ENCODE data around the gene ZNF277.
"Not testable (repeated sequence)": the region's sequence is repeated elsewhere in the genome, so short reads cannot be mapped to it uniquely, and the experiment has no call there.

ZNF277 gene

GRCh38 chr7:112385516-112385915 is 179.0 kb downstream of the ZNF277 start:
- H3K9me3 ChIP-seq (replicated peaks in 1 of 2; ENCODE audit: control insufficient read depth in 2 of 2, insufficient read depth in 1 of 2, low read depth in 1 of 2, low read length in 2 of 2): peaks cover 0 to 2% of the 10 kb centered on the region in 2 donors
- no peak overlapping the region for H3K9ac ChIP-seq (ENCODE audit: low read depth, low read length, poor library complexity)
- no peaks in the 10 kb centered on the region for H3K27me3 ChIP-seq (ENCODE audit: control insufficient read depth in 3 of 3, insufficient read depth in 3 of 3, low read depth in 1 of 3, low read length in 3 of 3)
- no peak overlapping the region for H4K8ac ChIP-seq (ENCODE audit: low read depth, low read length)
- H2BK12ac ChIP-seq (ENCODE audit: low read length): no peak overlapping the region
- H2BK120ac ChIP-seq (ENCODE audit: low read depth, low read length): no peak overlapping the region
- WGBS, 2 donors (ENCODE audit: extremely low coverage in 2 of 2, insufficient read length in 2 of 2, insufficient replicate concordance in 1 of 2): no CpG with 5 or more reads among the region's 3 CpGs
- H3K18ac ChIP-seq (ENCODE audit: low read length): no peak overlapping the region
- H4K91ac ChIP-seq (ENCODE audit: low read depth, low read length, poor library complexity): no peak overlapping the region
- no peaks in the 10 kb centered on the region for H3K36me3 ChIP-seq (replicated peaks in 1 of 2; ENCODE audit: control insufficient read depth in 2 of 2, insufficient read depth in 2 of 2, low read length in 2 of 2)
- H3K27ac ChIP-seq (replicated peaks; ENCODE audit: low read length): no peak overlapping the region
- no peak for DNase-seq (ENCODE audit: low spot score)
- no peaks in the 10 kb centered on the region for H3K4me1 ChIP-seq (ENCODE audit: control insufficient read depth in 2 of 2, insufficient read depth in 1 of 2, low read depth in 1 of 2, low read length in 2 of 2)
- no peak overlapping the region for H3K4ac ChIP-seq (ENCODE audit: low read length)
- H2AK5ac ChIP-seq (ENCODE audit: low read depth, low read length): no peak overlapping the region
- H2AFZ ChIP-seq (ENCODE audit: low read length): peak overlapping the region; percentile 25
- H3K23ac ChIP-seq (ENCODE audit: low read depth, low read length, poor library complexity): no peak overlapping the region
- H2BK15ac ChIP-seq (ENCODE audit: low read length): no peak overlapping the region
- peaks cover 1% of the 10 kb centered on the region for H3K79me1 ChIP-seq (ENCODE audit: low read depth, low read length)
- no peak overlapping the region for H3K14ac ChIP-seq (ENCODE audit: low read length)
- no peak overlapping the region for H3K4me3 ChIP-seq (ENCODE audit: low read length in 2 of 2)
- no peak overlapping the region for H2BK5ac ChIP-seq (ENCODE audit: low read length)
- no peak overlapping the region for H3K4me2 ChIP-seq (ENCODE audit: insufficient read depth, low read length, poor library complexity, severe bottlenecking)

- H3K36me3 ChIP-seq (replicated peaks in 1 of 2; ENCODE audit: control insufficient read depth in 2 of 2, insufficient read depth in 2 of 2, low read length in 2 of 2): no peaks in the 10 kb centered on the region
- H2BK5ac ChIP-seq (ENCODE audit: low read length): no peak overlapping the region
- no peak overlapping the region for H3K4ac ChIP-seq (ENCODE audit: low read length)
- H3K27me3 ChIP-seq (ENCODE audit: control insufficient read depth in 3 of 3, insufficient read depth in 3 of 3, low read depth in 1 of 3, low read length in 3 of 3): no peaks in the 10 kb centered on the region
- no peaks in the 10 kb centered on the region for H3K79me1 ChIP-seq (ENCODE audit: low read depth, low read length)
- no peak overlapping the region for H4K8ac ChIP-seq (ENCODE audit: low read depth, low read length)
- H2BK15ac ChIP-seq (ENCODE audit: low read length): no peak overlapping the region
- H4K91ac ChIP-seq (ENCODE audit: low read depth, low read length, poor library complexity): no peak overlapping the region
- no peak overlapping the region for H3K14ac ChIP-seq (ENCODE audit: low read length)
- H3K4me3 ChIP-seq (ENCODE audit: low read length in 2 of 2): no peak overlapping the region
- no peak for DNase-seq (ENCODE audit: low spot score)
- whole genome bisulfite sequencing, 2 donors (ENCODE audit: extremely low coverage in 2 of 2, insufficient read length in 2 of 2, insufficient replicate concordance in 1 of 2): no CpG with 5 or more reads among the region's 1 CpG
- H3K23ac ChIP-seq (ENCODE audit: low read depth, low read length, poor library complexity): no peak overlapping the region
- H2AFZ ChIP-seq (ENCODE audit: low read length): no peak overlapping the region
- H2BK120ac ChIP-seq (ENCODE audit: low read depth, low read length): no peak overlapping the region
- no peak overlapping the region for H3K18ac ChIP-seq (ENCODE audit: low read length)
- peaks cover 0 to 2% of the 10 kb centered on the region in 2 donors for H3K9me3 ChIP-seq (replicated peaks in 1 of 2; ENCODE audit: control insufficient read depth in 2 of 2, insufficient read depth in 1 of 2, low read depth in 1 of 2, low read length in 2 of 2)
- no peak overlapping the region for H3K27ac ChIP-seq (replicated peaks; ENCODE audit: low read length)
- no peak overlapping the region for H2BK12ac ChIP-seq (ENCODE audit: low read length)
- H3K9ac ChIP-seq (ENCODE audit: low read depth, low read length, poor library complexity): no peak overlapping the region
- H3K4me2 ChIP-seq (ENCODE audit: insufficient read depth, low read length, poor library complexity, severe bottlenecking): no peak overlapping the region
- no peaks in the 10 kb centered on the region for H3K4me1 ChIP-seq (ENCODE audit: control insufficient read depth in 2 of 2, insufficient read depth in 1 of 2, low read depth in 1 of 2, low read length in 2 of 2)
- H2AK5ac ChIP-seq (ENCODE audit: low read depth, low read length): no peak overlapping the region
Observed at GRCh38 chr7:112386619-112387018, 180.1 kb downstream of the ZNF277 start.

- H3K27ac ChIP-seq (replicated peaks; ENCODE audit: low read length): no peak overlapping the region
- H2BK5ac ChIP-seq (ENCODE audit: low read length): no peak overlapping the region
- H2AFZ ChIP-seq (ENCODE audit: low read length): no peak overlapping the region
- H3K9ac ChIP-seq (ENCODE audit: low read depth, low read length, poor library complexity): no peak overlapping the region
- H3K14ac ChIP-seq (ENCODE audit: low read length): no peak overlapping the region
- H4K91ac ChIP-seq (ENCODE audit: low read depth, low read length, poor library complexity): no peak overlapping the region
- H2BK12ac ChIP-seq (ENCODE audit: low read length): no peak overlapping the region
- H3K4me2 ChIP-seq (ENCODE audit: insufficient read depth, low read length, poor library complexity, severe bottlenecking): no peak overlapping the region
- DNase-seq (ENCODE audit: low spot score): no peak
- H3K23ac ChIP-seq (ENCODE audit: low read depth, low read length, poor library complexity): no peak overlapping the region
- WGBS, 2 donors (ENCODE audit: extremely low coverage in 2 of 2, insufficient read length in 2 of 2, insufficient replicate concordance in 1 of 2): no CpG with 5 or more reads among the region's 6 CpGs
- H3K36me3 ChIP-seq (replicated peaks in 1 of 2; ENCODE audit: control insufficient read depth in 2 of 2, insufficient read depth in 2 of 2, low read length in 2 of 2): no peaks in the 10 kb centered on the region
- H3K79me1 ChIP-seq (ENCODE audit: low read depth, low read length): no peaks in the 10 kb centered on the region
- H3K27me3 ChIP-seq (ENCODE audit: control insufficient read depth in 3 of 3, insufficient read depth in 3 of 3, low read depth in 1 of 3, low read length in 3 of 3): no peaks in the 10 kb centered on the region
- no peaks in the 10 kb centered on the region for H3K9me3 ChIP-seq (replicated peaks in 1 of 2; ENCODE audit: control insufficient read depth in 2 of 2, insufficient read depth in 1 of 2, low read depth in 1 of 2, low read length in 2 of 2)
- H3K18ac ChIP-seq (ENCODE audit: low read length): no peak overlapping the region
- no peak overlapping the region for H3K4ac ChIP-seq (ENCODE audit: low read length)
- no peak overlapping the region for H2BK120ac ChIP-seq (ENCODE audit: low read depth, low read length)
- H2BK15ac ChIP-seq (ENCODE audit: low read length): no peak overlapping the region
- H2AK5ac ChIP-seq (ENCODE audit: low read depth, low read length): no peak overlapping the region
- H4K8ac ChIP-seq (ENCODE audit: low read depth, low read length): no peak overlapping the region
- no peak overlapping the region for H3K4me3 ChIP-seq (ENCODE audit: low read length in 2 of 2)
- peaks cover 1 to 2% of the 10 kb centered on the region in 2 donors for H3K4me1 ChIP-seq (ENCODE audit: control insufficient read depth in 2 of 2, insufficient read depth in 1 of 2, low read depth in 1 of 2, low read length in 2 of 2)
Observed at GRCh38 chr7:112390167-112390566, 183.7 kb downstream of the ZNF277 start.

- not testable (repeated sequence) for H4K91ac ChIP-seq (ENCODE audit: low read depth, low read length, poor library complexity); H2BK12ac ChIP-seq (ENCODE audit: low read length)
- WGBS, 2 donors (ENCODE audit: extremely low coverage in 2 of 2, insufficient read length in 2 of 2, insufficient replicate concordance in 1 of 2): no CpG with 5 or more reads among the region's 69 CpGs
Observed at GRCh38 chr7:112391079-112391821, 184.8 kb downstream of the ZNF277 start.

More at GRCh38 chr7:112391079-112391821, 184.8 kb downstream of the ZNF277 start:
- H3K9me3 ChIP-seq (replicated peaks in 1 of 2; ENCODE audit: control insufficient read depth in 2 of 2, insufficient read depth in 1 of 2, low read depth in 1 of 2, low read length in 2 of 2); H3K4me1 ChIP-seq (ENCODE audit: control insufficient read depth in 2 of 2, insufficient read depth in 1 of 2, low read depth in 1 of 2, low read length in 2 of 2); DNase-seq (ENCODE audit: low spot score); H3K79me1 ChIP-seq (ENCODE audit: low read depth, low read length); H3K27ac ChIP-seq (replicated peaks; ENCODE audit: low read length); H4K8ac ChIP-seq (ENCODE audit: low read depth, low read length); H2BK120ac ChIP-seq (ENCODE audit: low read depth, low read length); H3K18ac ChIP-seq (ENCODE audit: low read length); H3K36me3 ChIP-seq (replicated peaks in 1 of 2; ENCODE audit: control insufficient read depth in 2 of 2, insufficient read depth in 2 of 2, low read length in 2 of 2); H3K23ac ChIP-seq (ENCODE audit: low read depth, low read length, poor library complexity); H3K27me3 ChIP-seq (ENCODE audit: control insufficient read depth in 3 of 3, insufficient read depth in 3 of 3, low read depth in 1 of 3, low read length in 3 of 3); H3K9ac ChIP-seq (ENCODE audit: low read depth, low read length, poor library complexity); H2AK5ac ChIP-seq (ENCODE audit: low read depth, low read length); H2BK5ac ChIP-seq (ENCODE audit: low read length); H3K4me2 ChIP-seq (ENCODE audit: insufficient read depth, low read length, poor library complexity, severe bottlenecking); H2BK15ac ChIP-seq (ENCODE audit: low read length); H3K14ac ChIP-seq (ENCODE audit: low read length); H3K4ac ChIP-seq (ENCODE audit: low read length): not testable (repeated sequence)
- Histone ChIP-seq H3K4me3 (ENCODE audit: low read length in 2 of 2) (peak overlapping the region in 1 of 2 donors; percentile 55), H2AFZ (ENCODE audit: low read length) (peak overlapping the region; percentile 97)

Measured in neuronal stem cell (in vitro differentiated cells).